Trophoblast cell (in vitro differentiated cells and primary cell): ENCODE results near the gene APOL1.

Experiments used
- DNase-seq, 2 donors: peaks; one replicate each; pipeline ENCODE4 v3.0.0-alpha.2; 2016
- H2AFZ ChIP-seq: 2 replicates; pipeline ENCODE4 v1.6.1; 2013; ENCODE audit warnings: low read length, moderate library complexity, mild to moderate bottlenecking; ENCODE audit not compliant: insufficient read depth, poor library complexity
- H2AK5ac ChIP-seq: 2 replicates; pipeline ENCODE4 v1.6.1; 2013; ENCODE audit warnings: mild to moderate bottlenecking, low read length
- H2BK120ac ChIP-seq: 2 replicates; pipeline ENCODE4 v1.6.1; 2013; ENCODE audit warnings: low read length, mild to moderate bottlenecking, moderate library complexity; ENCODE audit not compliant: insufficient read depth, poor library complexity
- H2BK12ac ChIP-seq: 2 replicates; pipeline ENCODE4 v1.6.1; 2013; ENCODE audit warnings: mild to moderate bottlenecking, low read length, moderate library complexity
- H2BK5ac ChIP-seq: 2 replicates; pipeline ENCODE4 v1.6.1; 2013; ENCODE audit warnings: low read length, low read depth, moderate library complexity, mild to moderate bottlenecking; ENCODE audit not compliant: poor library complexity
- H3K14ac ChIP-seq: 2 replicates; pipeline ENCODE4 v1.6.1; 2013; ENCODE audit warnings: mild to moderate bottlenecking, low read length
- H3K18ac ChIP-seq: 2 replicates; pipeline ENCODE4 v1.6.1; 2013; ENCODE audit warnings: mild to moderate bottlenecking, low read length
- H3K23ac ChIP-seq: 2 replicates; pipeline ENCODE4 v1.6.1; 2013; ENCODE audit warnings: low read length
- H3K27ac ChIP-seq: 2 replicates; pipeline ENCODE4 v1.5.1; 2013; ENCODE audit warnings: low read depth, mild to moderate bottlenecking, inconsistent platforms, low read length, moderate library complexity
- H3K27me3 ChIP-seq: 2 replicates; pipeline ENCODE4 v1.6.1; 2013; ENCODE audit warnings: inconsistent platforms, mild to moderate bottlenecking, low read length, moderate library complexity; ENCODE audit not compliant: insufficient read depth
- H3K36me3 ChIP-seq, 2 experiments: 1 replicate in 1 of 2; 2 replicates in 1 of 2; pipeline ENCODE4 v1.6.1; 2013; ENCODE audit warnings: low read length in 2 of 2, mild to moderate bottlenecking in 2 of 2, moderate library complexity in 1 of 2; ENCODE audit not compliant: insufficient read depth in 2 of 2, control insufficient read depth in 1 of 2
- H3K4ac ChIP-seq: 2 replicates; pipeline ENCODE4 v1.6.1; 2013; ENCODE audit warnings: low read depth, mild to moderate bottlenecking, low read length, moderate library complexity
- H3K4me1 ChIP-seq, 2 experiments: 1 replicate in 1 of 2; 2 replicates in 1 of 2; pipeline ENCODE4 v1.6.1; 2013; ENCODE audit warnings: low read length in 2 of 2, mild to moderate bottlenecking in 2 of 2, moderate library complexity in 1 of 2; ENCODE audit not compliant: insufficient read depth in 2 of 2, control insufficient read depth in 1 of 2
- H3K4me2 ChIP-seq: 2 replicates; pipeline ENCODE4 v1.6.1; 2013; ENCODE audit warnings: inconsistent platforms, mild to moderate bottlenecking, low read length, moderate library complexity
- H3K4me3 ChIP-seq: 2 replicates; pipeline ENCODE4 v1.5.1; 2013; ENCODE audit warnings: mild to moderate bottlenecking, low read depth, low read length, inconsistent platforms
- H3K79me1 ChIP-seq: one replicate; pipeline ENCODE4 v1.6.1; 2013; ENCODE audit warnings: low read length
- H3K79me2 ChIP-seq: 2 replicates; pipeline ENCODE4 v1.6.1; 2013; ENCODE audit warnings: low read length, mild to moderate bottlenecking; ENCODE audit not compliant: control insufficient read depth, insufficient read depth, poor library complexity
- H3K9ac ChIP-seq: 2 replicates; pipeline ENCODE4 v1.6.1; 2013; ENCODE audit warnings: mild to moderate bottlenecking, low read length
- H3K9me3 ChIP-seq: 2 replicates; pipeline ENCODE4 v1.6.1; 2013; ENCODE audit warnings: low read depth, mild to moderate bottlenecking, control low read depth, inconsistent platforms, low read length; ENCODE audit not compliant: insufficient read depth
- H4K12ac ChIP-seq: 2 replicates; pipeline ENCODE4 v1.6.1; 2013; ENCODE audit warnings: low read depth, mild to moderate bottlenecking, low read length, moderate library complexity
- H4K8ac ChIP-seq: 2 replicates; pipeline ENCODE4 v1.6.1; 2013; ENCODE audit warnings: low read depth, mild to moderate bottlenecking, low read length, moderate library complexity
- H4K91ac ChIP-seq: one replicate; pipeline ENCODE4 v1.6.1; 2013; ENCODE audit warnings: low read depth, mild to moderate bottlenecking, low read length, moderate library complexity
- WGBS: extraction: QIAGEN DNeasy Blood & Tissue Kit; methylation state at CpG from one replicate; pipeline ENCODE4 v1.1.7; 2013; ENCODE audit warnings: missing lambda C conversion rate; ENCODE audit not compliant: insufficient read length, insufficient coverage; ENCODE audit errors: extremely low coverage; 5-methylcytosine and 5-hydroxymethylcytosine counted together

The APOL1 gene

DNA sequence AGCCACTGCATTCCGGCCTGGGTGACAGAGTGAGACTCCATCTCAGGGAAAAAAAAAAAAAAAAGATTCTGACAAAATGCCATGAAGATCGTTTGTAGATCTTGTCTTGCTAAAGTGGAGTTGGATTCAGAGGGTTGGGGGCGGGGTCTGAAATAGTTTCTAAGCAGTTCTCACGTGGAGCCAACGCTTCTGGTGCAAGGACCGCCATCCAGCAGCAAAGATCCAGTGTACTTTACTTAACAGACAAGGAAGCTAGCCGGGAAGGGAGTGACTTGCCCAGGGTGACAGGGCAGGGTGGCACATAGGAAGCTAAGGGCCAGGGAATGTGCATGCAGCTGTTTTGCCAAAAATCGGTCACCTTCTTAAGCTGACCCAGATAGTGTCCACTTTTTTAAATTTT lies 27.4 kb downstream of the APOL1 start:
- no peaks in the 10 kb centered on the region for H3K79me2 ChIP-seq
- no peaks in the 10 kb centered on the region for H3K4me1 ChIP-seq
- no peak overlapping the region for H2BK120ac ChIP-seq
- H3K4me3 ChIP-seq, result no peak overlapping the region
- H4K8ac ChIP-seq, result no peak overlapping the region
- no peak overlapping the region for H4K12ac ChIP-seq
- peak; percentile 80 for DNase-seq
- no peak overlapping the region for H2AFZ ChIP-seq
- no peak overlapping the region for H2BK12ac ChIP-seq
- no peak overlapping the region for H3K4me2 ChIP-seq
- H3K4ac ChIP-seq, result no peak overlapping the region
- peaks cover 1% of the 10 kb centered on the region for H3K9me3 ChIP-seq
- H4K91ac ChIP-seq, result no peak overlapping the region
- peaks cover 38 to 46% of the 10 kb centered on the region in 2 experiments for H3K36me3 ChIP-seq
- no peak overlapping the region for H2AK5ac ChIP-seq
- H2BK5ac ChIP-seq, result no peak overlapping the region
- H3K79me1 ChIP-seq, result no peaks in the 10 kb centered on the region
- no peak overlapping the region for H3K23ac ChIP-seq
- no peak overlapping the region for H3K18ac ChIP-seq
- no peak overlapping the region for H3K9ac ChIP-seq
- H3K27me3 ChIP-seq, result no peaks in the 10 kb centered on the region
- H3K14ac ChIP-seq, result no peak overlapping the region
- H3K27ac ChIP-seq, result no peak overlapping the region
- WGBS, result no CpG with 5 or more reads among the region's 8 CpGs

DNA sequence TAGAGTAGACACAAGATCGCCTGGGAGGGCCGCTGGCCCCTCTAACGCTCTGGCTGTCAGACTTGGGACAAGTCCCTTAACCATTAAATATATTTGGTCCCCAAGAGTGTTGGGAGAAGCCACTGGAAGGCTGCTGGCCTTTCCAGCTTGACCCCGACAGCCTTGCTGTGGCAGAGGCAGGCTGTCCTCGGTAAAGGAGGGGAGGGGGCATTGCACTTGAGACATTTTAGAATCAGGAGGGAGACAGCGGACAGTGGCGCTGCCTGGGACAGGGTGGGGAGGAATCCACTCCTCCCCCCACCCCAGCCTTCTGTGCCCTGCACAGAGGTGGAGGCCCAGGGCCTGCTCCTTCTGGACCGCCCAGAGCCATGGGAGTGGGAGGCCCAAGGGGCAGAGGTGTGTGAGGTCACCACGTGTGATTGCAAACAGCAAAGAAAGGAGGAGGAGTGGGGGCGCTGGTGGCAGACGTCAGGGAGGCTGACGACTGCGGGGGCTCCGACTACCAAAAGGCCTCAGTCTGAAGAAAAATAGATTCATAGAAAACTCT lies 28.9 kb downstream of the APOL1 start:
- no peaks in the 10 kb centered on the region for H3K79me2 ChIP-seq
- H3K9ac ChIP-seq, result no peak overlapping the region
- no peak overlapping the region for H2AK5ac ChIP-seq
- H2BK5ac ChIP-seq, result no peak overlapping the region
- H3K27ac ChIP-seq, result no peak overlapping the region
- no peaks in the 10 kb centered on the region for H3K27me3 ChIP-seq
- no peak overlapping the region for H4K12ac ChIP-seq
- no peaks in the 10 kb centered on the region for H3K79me1 ChIP-seq
- no peaks in the 10 kb centered on the region for H3K4me1 ChIP-seq
- peaks cover 1% of the 10 kb centered on the region for H3K9me3 ChIP-seq
- H3K4me2 ChIP-seq, result no peak overlapping the region
- H3K4ac ChIP-seq, result no peak overlapping the region
- no peak overlapping the region for H3K23ac ChIP-seq
- no peak overlapping the region for H2BK120ac ChIP-seq
- no CpG with 5 or more reads among the region's 14 CpGs for WGBS
- no peak for DNase-seq
- H4K8ac ChIP-seq, result no peak overlapping the region
- H4K91ac ChIP-seq, result no peak overlapping the region
- H3K14ac ChIP-seq, result no peak overlapping the region
- H3K18ac ChIP-seq, result no peak overlapping the region
- no peak overlapping the region for H2BK12ac ChIP-seq
- H3K36me3 ChIP-seq, result peaks cover 53 to 60% of the 10 kb centered on the region in 2 experiments
- no peak overlapping the region for H2AFZ ChIP-seq
- no peak overlapping the region for H3K4me3 ChIP-seq

DNA sequence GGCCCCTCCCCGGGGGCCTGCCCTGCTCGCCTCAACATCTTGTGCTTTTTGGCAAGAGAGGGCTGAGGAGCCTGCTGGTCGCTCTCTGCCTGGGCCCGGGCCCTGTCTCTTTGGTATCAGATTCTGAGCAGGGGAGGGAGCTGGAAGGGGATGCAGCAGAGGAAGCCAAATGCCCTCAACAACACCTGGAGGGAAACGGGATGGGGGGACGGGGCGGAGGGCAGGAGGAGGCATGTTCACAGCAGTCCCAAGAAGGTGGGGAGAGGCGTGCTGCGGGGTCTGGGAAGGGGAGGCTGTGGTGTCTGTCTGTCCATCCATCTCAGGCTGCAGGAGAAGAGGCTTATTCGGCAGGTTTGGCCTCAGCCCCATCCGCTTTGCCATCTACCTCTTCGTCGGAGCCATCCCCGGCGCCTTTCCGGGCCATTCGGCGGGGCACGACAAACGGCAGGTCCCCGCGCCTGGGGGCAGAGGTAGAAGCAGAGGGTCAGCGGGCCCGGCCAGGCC lies 29.4 kb downstream of the APOL1 start:
- no peak overlapping the region for H2BK5ac ChIP-seq
- WGBS, result no CpG with 5 or more reads among the region's 24 CpGs
- no peak overlapping the region for H3K4me2 ChIP-seq

DNA sequence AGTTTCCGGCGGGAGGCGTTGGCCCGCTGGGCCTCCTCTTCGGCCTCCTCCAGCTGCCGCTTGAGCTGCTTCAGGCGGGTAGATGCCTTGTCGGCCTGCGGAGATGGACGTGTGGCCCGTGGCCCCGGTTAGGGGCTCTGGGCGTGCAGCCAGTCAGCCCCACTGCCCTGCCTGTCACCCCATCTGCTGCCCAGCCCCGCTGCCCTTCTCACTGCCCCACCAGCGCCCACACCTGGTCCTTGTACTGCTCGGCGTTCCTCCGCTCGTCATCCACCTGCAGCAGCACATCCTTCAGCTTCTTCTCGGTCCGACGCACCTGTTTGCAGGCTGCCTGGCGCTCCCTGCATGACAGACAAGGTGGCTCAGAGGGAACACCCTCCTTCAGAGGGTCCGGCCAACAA lies 31.2 kb downstream of the APOL1 start:
- H3K27me3 ChIP-seq, result no peaks in the 10 kb centered on the region
- no peak overlapping the region for H2BK12ac ChIP-seq
- H3K79me1 ChIP-seq, result no peaks in the 10 kb centered on the region
- no peak overlapping the region for H2BK5ac ChIP-seq
- H3K9ac ChIP-seq, result no peak overlapping the region
- no peak overlapping the region for H2AFZ ChIP-seq
- no peak overlapping the region for H3K4me3 ChIP-seq
- no CpG with 5 or more reads among the region's 24 CpGs for WGBS
- H2BK120ac ChIP-seq, result no peak overlapping the region
- H3K4ac ChIP-seq, result no peak overlapping the region
- H3K4me1 ChIP-seq, result no peaks in the 10 kb centered on the region
- no peak overlapping the region for H3K18ac ChIP-seq
- H4K12ac ChIP-seq, result no peak overlapping the region
- no peak overlapping the region for H2AK5ac ChIP-seq
- H4K91ac ChIP-seq, result no peak overlapping the region
- H3K27ac ChIP-seq, result no peak overlapping the region
- DNase-seq, result no peak
- peaks cover 73 to 82% of the 10 kb centered on the region in 2 experiments for H3K36me3 ChIP-seq
- H3K79me2 ChIP-seq, result no peaks in the 10 kb centered on the region
- H3K23ac ChIP-seq, result no peak overlapping the region
- no peak overlapping the region for H4K8ac ChIP-seq
- no peak overlapping the region for H3K14ac ChIP-seq
- H3K4me2 ChIP-seq, result no peak overlapping the region
- peaks cover 1% of the 10 kb centered on the region for H3K9me3 ChIP-seq

More for the DNA sequence above, 29.4 kb downstream of the APOL1 start:
- H3K79me2 ChIP-seq, result no peaks in the 10 kb centered on the region
- H2BK12ac ChIP-seq, result no peak overlapping the region
- H3K36me3 ChIP-seq, result peaks cover 55 to 65% of the 10 kb centered on the region in 2 experiments
- no peak overlapping the region for H2AK5ac ChIP-seq
- H3K79me1 ChIP-seq, result no peaks in the 10 kb centered on the region
- no peak overlapping the region for H3K4me3 ChIP-seq
- H3K23ac ChIP-seq, result no peak overlapping the region
- peak overlapping the region; percentile 60 for H4K12ac ChIP-seq
- peaks cover 1% of the 10 kb centered on the region for H3K9me3 ChIP-seq
- H3K9ac ChIP-seq, result no peak overlapping the region
- H4K8ac ChIP-seq, result no peak overlapping the region
- H2BK120ac ChIP-seq, result no peak overlapping the region
- no peak overlapping the region for H3K27ac ChIP-seq
- H4K91ac ChIP-seq, result no peak overlapping the region
- no peak overlapping the region for H2AFZ ChIP-seq
- no peak for DNase-seq
- no peaks in the 10 kb centered on the region for H3K4me1 ChIP-seq
- no peaks in the 10 kb centered on the region for H3K27me3 ChIP-seq
- no peak overlapping the region for H3K14ac ChIP-seq
- H3K18ac ChIP-seq, result no peak overlapping the region
- no peak overlapping the region for H3K4ac ChIP-seq
